ENCODE data around the gene CXCL9.

The CXCL9 gene

DNA sequence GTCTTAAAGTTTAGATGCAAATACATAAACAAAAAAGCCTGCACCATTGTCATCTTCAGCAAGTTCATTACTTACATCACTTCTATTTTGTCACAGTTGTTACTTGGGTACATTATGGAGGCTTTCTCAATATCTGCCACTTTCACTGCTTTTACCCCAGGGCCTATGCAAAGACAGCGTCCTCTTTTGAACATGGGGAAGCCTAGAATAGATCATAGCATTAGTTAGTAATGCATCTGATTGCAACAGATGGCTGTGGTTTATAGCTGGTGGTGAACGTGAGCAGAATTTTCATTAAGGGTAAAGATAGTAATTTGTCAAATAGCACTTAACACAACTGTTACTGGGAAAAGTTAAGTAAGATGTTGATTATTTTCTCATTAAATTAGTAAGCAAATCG, 27.8 kb upstream of the CXCL9 start:
- Histone ChIP-seq H3K36me3 (ENCODE audit: control insufficient read depth, insufficient read depth, low read length) (no peaks in the 10 kb centered on the region), H3K4me1 (ENCODE audit: control insufficient read depth, insufficient read depth, low read length) (no peaks in the 10 kb centered on the region), H3K4me3 (ENCODE audit: low read depth, low read length) (no peak overlapping the region), H3K9ac (ENCODE audit: low read length) (no peak overlapping the region), H3K9me3 (ENCODE audit: control insufficient read depth, insufficient read depth, low read depth, low read length) (no peaks in the 10 kb centered on the region), H3K27me3 (ENCODE audit: control insufficient read depth, insufficient read depth, low read length) (no peaks in the 10 kb centered on the region), H3K27ac (ENCODE audit: low read depth, low read length) (no peak overlapping the region)

DNA sequence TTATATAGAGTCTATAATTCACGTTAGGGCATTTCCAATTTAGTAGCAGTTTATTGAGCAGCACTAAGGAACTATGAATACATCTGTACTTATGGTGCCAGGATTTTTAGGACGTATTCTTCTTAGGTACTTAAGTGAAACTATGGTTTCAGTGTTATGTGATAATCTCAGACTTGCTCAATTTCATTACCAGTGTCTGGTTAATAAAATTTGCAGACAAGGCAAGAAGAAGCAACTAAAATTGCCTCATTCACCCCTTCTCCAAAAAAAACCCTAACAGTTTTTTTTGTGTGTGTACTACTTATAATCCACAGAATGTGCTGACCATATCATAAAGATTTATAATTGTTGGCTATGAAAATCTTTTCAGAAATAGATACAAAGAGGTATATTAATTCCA, 22.0 kb upstream of the CXCL9 start:
- Histone ChIP-seq H3K36me3 (ENCODE audit: control insufficient read depth, insufficient read depth, low read length) (no peaks in the 10 kb centered on the region), H3K9ac (ENCODE audit: low read length) (no peak overlapping the region), H3K27ac (ENCODE audit: low read depth, low read length) (no peak overlapping the region), H3K4me1 (ENCODE audit: control insufficient read depth, insufficient read depth, low read length) (no peaks in the 10 kb centered on the region), H3K4me3 (ENCODE audit: low read depth, low read length) (no peak overlapping the region), H3K9me3 (ENCODE audit: control insufficient read depth, insufficient read depth, low read depth, low read length) (no peaks in the 10 kb centered on the region), H3K27me3 (ENCODE audit: control insufficient read depth, insufficient read depth, low read length) (no peaks in the 10 kb centered on the region)

DNA sequence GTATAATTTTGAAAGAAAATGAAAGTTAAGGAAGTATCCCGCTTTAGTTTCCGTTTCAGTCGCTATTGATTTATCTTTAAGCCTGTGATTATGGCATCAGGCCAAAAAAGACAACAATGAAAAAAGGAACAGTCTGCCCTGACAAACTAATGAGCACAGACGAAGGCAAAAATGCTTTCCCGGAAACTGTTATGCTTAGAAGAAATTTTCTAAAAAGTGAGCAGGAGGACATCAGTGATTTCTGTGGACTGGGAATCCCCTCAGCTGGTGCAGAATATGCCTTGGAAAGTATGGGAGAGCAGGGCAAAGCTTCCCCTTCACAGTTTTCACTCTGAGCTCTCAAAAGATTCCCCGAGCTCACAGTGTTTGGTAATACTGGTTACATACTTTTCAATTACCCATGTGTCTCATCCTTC, 21.0 kb upstream of the CXCL9 start:
- H3K27ac ChIP-seq (ENCODE audit: low read depth, low read length), result no peak overlapping the region
- H3K4me1 ChIP-seq (ENCODE audit: control insufficient read depth, insufficient read depth, low read length), result no peaks in the 10 kb centered on the region
- H3K36me3 ChIP-seq (ENCODE audit: control insufficient read depth, insufficient read depth, low read length), result no peaks in the 10 kb centered on the region
- H3K27me3 ChIP-seq (ENCODE audit: control insufficient read depth, insufficient read depth, low read length), result no peaks in the 10 kb centered on the region
- no peaks in the 10 kb centered on the region for H3K9me3 ChIP-seq (ENCODE audit: control insufficient read depth, insufficient read depth, low read depth, low read length)
- H3K4me3 ChIP-seq (ENCODE audit: low read depth, low read length), result no peak overlapping the region
- no peak overlapping the region for H3K9ac ChIP-seq (ENCODE audit: low read length)

DNA sequence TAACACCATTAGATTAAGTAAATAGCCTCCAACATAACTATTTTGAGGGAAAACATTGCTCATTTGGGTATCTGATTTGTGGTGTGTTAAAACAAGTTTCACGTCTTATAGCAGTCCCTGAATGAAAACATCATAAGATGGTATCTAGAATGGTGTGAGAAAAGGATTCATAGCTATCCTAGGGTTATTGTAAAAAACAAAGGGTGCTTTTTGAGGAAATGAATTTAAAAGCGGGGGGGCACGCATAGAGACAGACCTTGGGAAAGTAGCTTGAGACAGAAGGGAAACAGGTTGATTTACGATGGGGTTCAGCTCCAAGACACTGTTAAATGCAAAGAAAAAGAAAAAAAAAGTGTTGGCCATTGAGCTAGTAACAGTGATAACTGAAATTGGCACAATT, 16.8 kb upstream of the CXCL9 start:
- no peak overlapping the region for H3K4me3 ChIP-seq (ENCODE audit: low read depth, low read length)
- no peak overlapping the region for H3K27ac ChIP-seq (ENCODE audit: low read depth, low read length)
- no peaks in the 10 kb centered on the region for H3K9me3 ChIP-seq (ENCODE audit: control insufficient read depth, insufficient read depth, low read depth, low read length)
- no peaks in the 10 kb centered on the region for H3K4me1 ChIP-seq (ENCODE audit: control insufficient read depth, insufficient read depth, low read length)
- no peaks in the 10 kb centered on the region for H3K36me3 ChIP-seq (ENCODE audit: control insufficient read depth, insufficient read depth, low read length)
- no peak overlapping the region for H3K9ac ChIP-seq (ENCODE audit: low read length)
- no peaks in the 10 kb centered on the region for H3K27me3 ChIP-seq (ENCODE audit: control insufficient read depth, insufficient read depth, low read length)

DNA sequence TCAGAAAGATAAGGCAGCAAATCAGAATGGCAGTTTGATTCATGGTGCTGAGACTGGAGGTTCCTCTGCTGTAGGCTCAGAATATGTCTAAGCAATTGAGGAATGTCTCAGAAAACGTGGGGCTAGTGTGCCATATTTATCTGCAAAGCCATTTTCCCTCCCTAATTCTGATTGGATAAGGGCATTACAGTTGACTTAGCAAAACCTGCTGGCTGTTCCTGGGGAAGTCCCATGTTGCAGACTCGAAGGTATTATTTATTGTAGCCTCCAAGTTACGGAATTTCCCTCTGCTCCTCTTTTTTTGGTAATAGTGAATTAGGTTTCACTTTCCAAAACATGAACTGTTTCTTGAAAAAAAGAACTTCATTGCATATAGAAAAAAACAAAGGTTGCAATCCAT, 16.1 kb upstream of the CXCL9 start, which contains the start of gene CXCL10:
TSS of gene CXCL10 (minus strand) at position 109 of the 400 bp plus-strand sequence. CDS start at position 43, 66 bp downstream.
- Histone ChIP-seq H3K4me3 (ENCODE audit: low read depth, low read length) (no peak within 1 kb of the TSS), H3K4me1 (ENCODE audit: control insufficient read depth, insufficient read depth, low read length) (no peaks in the 10 kb centered on the region)

DNA sequence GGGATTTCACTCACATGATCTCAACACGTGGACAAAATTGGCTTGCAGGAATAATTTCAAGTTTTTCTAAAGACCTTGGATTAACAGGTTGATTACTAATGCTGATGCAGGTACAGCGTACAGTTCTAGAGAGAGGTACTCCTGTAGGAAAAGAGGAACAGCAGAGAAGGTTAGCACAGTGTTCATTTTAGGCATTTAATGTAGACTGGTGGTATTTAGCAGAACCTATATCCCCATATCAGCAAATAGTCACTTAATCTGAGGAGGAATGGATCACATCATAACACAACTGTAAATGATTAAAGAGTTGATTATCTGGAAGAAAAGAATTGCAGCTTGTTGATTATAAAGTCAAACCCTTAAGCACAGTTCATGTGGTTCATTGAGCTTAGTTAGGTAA, 15.4 kb upstream of the CXCL9 start:
- Histone ChIP-seq H3K36me3 (ENCODE audit: control insufficient read depth, insufficient read depth, low read length) (no peaks in the 10 kb centered on the region), H3K27ac (ENCODE audit: low read depth, low read length) (no peak overlapping the region), H3K9me3 (ENCODE audit: control insufficient read depth, insufficient read depth, low read depth, low read length) (no peaks in the 10 kb centered on the region), H3K9ac (ENCODE audit: low read length) (no peak overlapping the region), H3K27me3 (ENCODE audit: control insufficient read depth, insufficient read depth, low read length) (no peaks in the 10 kb centered on the region), H3K4me3 (ENCODE audit: low read depth, low read length) (no peak overlapping the region), H3K4me1 (ENCODE audit: control insufficient read depth, insufficient read depth, low read length) (no peaks in the 10 kb centered on the region)

More for the DNA sequence above, 16.1 kb upstream of the CXCL9 start, which contains the start of gene CXCL10:
- H3K27me3 ChIP-seq (ENCODE audit: control insufficient read depth, insufficient read depth, low read length), result no peaks in the 10 kb centered on the region
- H3K36me3 ChIP-seq (ENCODE audit: control insufficient read depth, insufficient read depth, low read length), result no peaks in the 10 kb centered on the region
- H3K9me3 ChIP-seq (ENCODE audit: control insufficient read depth, insufficient read depth, low read depth, low read length), result no peaks in the 10 kb centered on the region
- H3K9ac ChIP-seq (ENCODE audit: low read length), result no peak within 1 kb of the TSS
- H3K27ac ChIP-seq (ENCODE audit: low read depth, low read length), result no peak within 1 kb of the TSS

DNA sequence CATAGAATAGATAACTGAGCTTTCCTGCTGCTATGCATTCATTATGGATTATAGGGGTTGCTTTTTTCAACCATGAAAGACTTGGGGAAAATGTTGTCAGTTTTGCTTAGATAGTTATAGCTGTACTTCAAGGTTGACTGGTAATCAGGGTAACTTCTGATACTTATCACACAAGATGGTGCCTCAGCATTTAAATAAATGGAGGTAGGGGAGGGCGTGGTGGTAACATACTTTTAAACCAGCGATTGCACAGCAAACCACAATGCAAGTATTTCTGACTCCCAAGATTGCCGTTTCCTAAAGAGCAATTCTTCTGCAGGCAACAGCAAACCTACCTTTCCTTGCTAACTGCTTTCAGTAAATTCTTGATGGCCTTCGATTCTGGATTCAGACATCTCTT, 14.7 kb upstream of the CXCL9 start:
- Histone ChIP-seq H3K27ac (ENCODE audit: low read depth, low read length) (no peak overlapping the region), H3K4me3 (ENCODE audit: low read depth, low read length) (no peak overlapping the region)

DNA sequence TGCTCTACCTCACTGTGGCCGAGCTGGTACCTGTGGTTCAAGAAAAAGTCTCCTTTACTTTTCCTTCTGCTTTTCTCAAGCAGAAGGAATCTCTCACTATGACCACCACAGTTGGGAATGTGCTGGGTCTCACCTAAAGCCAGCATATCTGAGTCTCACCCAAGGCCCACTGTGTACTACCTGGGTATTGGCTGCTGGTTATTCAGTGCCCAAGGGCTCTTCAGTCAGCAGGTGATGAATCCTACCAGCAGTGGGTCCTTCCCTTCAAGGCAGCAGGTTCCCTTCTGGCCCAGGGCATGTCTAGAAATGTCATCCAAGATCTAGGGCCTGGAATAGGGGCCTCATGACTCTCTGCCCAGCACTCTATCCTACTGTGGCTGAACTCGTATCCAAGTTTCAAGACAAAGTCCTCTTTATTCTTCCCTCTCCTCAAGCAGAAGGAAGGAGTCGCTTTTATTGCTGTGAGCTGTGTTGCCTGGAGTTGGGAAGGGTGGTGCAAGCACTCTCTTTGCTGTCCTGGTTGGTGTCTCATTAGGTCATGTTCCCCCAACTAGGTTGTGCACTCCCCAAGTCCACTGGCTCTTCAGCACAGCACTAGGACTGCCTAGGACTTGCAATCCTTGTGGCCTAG, 9.9 kb upstream of the CXCL9 start:
- Histone ChIP-seq H3K4me1 (ENCODE audit: control insufficient read depth, insufficient read depth, low read length) (peaks cover 7% of the 10 kb centered on the region), H3K36me3 (ENCODE audit: control insufficient read depth, insufficient read depth, low read length) (no peaks in the 10 kb centered on the region), H3K27ac (ENCODE audit: low read depth, low read length) (no peak overlapping the region), H3K4me3 (ENCODE audit: low read depth, low read length) (no peak overlapping the region), H3K9ac (ENCODE audit: low read length) (no peak overlapping the region), H3K27me3 (ENCODE audit: control insufficient read depth, insufficient read depth, low read length) (no peaks in the 10 kb centered on the region), H3K9me3 (ENCODE audit: control insufficient read depth, insufficient read depth, low read depth, low read length) (no peaks in the 10 kb centered on the region)

More for the DNA sequence above, 14.7 kb upstream of the CXCL9 start:
- Histone ChIP-seq H3K36me3 (ENCODE audit: control insufficient read depth, insufficient read depth, low read length) (no peaks in the 10 kb centered on the region), H3K4me1 (ENCODE audit: control insufficient read depth, insufficient read depth, low read length) (no peaks in the 10 kb centered on the region), H3K9me3 (ENCODE audit: control insufficient read depth, insufficient read depth, low read depth, low read length) (no peaks in the 10 kb centered on the region), H3K27me3 (ENCODE audit: control insufficient read depth, insufficient read depth, low read length) (no peaks in the 10 kb centered on the region), H3K9ac (ENCODE audit: low read length) (no peak overlapping the region)

DNA sequence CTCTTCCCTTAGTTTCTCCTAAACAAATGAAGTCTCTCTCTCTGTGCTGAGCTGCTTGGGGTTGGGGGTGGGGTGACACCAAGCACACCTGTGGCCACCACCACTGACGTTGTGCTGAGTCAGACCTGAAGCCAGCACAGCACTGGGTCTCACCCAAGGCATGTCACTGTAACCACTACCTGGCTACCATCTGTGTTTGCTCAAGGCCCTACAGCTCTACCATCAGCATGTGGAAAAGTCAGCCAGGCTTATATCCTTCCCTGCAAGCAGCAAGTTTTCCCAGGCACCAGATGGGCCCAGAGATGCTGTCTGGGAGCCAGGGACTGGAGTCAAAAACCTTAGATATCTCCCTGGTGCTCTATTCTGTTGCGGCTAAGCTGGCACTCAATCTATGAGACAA, 9.1 kb upstream of the CXCL9 start:
- H3K9ac ChIP-seq (ENCODE audit: low read length), result no peak overlapping the region
- H3K4me1 ChIP-seq (ENCODE audit: control insufficient read depth, insufficient read depth, low read length), result peaks cover 13% of the 10 kb centered on the region
- no peak overlapping the region for H3K4me3 ChIP-seq (ENCODE audit: low read depth, low read length)
- H3K36me3 ChIP-seq (ENCODE audit: control insufficient read depth, insufficient read depth, low read length), result no peaks in the 10 kb centered on the region
- H3K27me3 ChIP-seq (ENCODE audit: control insufficient read depth, insufficient read depth, low read length), result no peaks in the 10 kb centered on the region
- H3K27ac ChIP-seq (ENCODE audit: low read depth, low read length), result no peak overlapping the region
- H3K9me3 ChIP-seq (ENCODE audit: control insufficient read depth, insufficient read depth, low read depth, low read length), result no peaks in the 10 kb centered on the region

DNA sequence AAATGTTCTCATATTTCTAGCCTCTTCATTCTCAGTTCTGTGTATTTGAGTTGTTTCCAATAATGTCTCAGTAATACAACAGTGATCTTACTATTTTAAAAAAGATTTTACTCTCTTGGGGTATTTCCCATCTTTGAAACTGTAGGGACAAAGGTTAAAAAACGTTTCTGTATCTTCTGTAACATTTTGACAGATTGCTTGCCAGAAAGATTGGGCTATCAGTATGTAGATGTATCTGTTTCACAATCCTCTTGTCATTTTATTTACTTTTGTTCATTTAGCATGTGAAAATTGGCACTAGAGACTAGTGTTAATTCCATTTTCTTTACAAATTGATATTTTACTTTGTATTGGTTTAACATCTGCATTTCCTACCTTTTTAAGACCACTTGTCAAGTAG, 6.2 kb upstream of the CXCL9 start:
- Histone ChIP-seq H3K9ac (ENCODE audit: low read length) (no peak overlapping the region), H3K36me3 (ENCODE audit: control insufficient read depth, insufficient read depth, low read length) (no peaks in the 10 kb centered on the region), H3K4me1 (ENCODE audit: control insufficient read depth, insufficient read depth, low read length) (peaks cover 13% of the 10 kb centered on the region), H3K27me3 (ENCODE audit: control insufficient read depth, insufficient read depth, low read length) (no peaks in the 10 kb centered on the region), H3K27ac (ENCODE audit: low read depth, low read length) (no peak overlapping the region), H3K4me3 (ENCODE audit: low read depth, low read length) (no peak overlapping the region), H3K9me3 (ENCODE audit: control insufficient read depth, insufficient read depth, low read depth, low read length) (no peaks in the 10 kb centered on the region)

DNA sequence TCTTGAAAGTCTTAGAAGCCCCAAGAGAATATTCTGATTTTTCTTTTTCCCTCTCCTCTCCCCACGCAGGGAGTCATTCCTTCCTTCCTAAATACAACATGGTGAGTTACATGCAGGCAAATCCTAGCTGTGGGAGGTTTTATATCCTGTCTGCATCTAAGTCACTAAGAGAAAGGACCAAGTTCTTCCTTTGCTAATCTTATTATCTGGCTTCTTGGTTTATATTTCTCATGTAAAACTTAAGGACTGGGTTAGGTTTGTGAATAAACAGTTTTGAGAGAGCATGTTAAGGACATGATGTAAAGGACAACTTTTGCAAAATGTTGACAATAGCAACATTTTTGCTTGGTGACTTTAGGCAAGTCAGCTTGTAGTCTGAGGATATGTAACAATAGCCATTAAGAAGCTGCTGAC, 5.1 kb upstream of the CXCL9 start:
- no peak overlapping the region for H3K27ac ChIP-seq (ENCODE audit: low read depth, low read length)
- no peaks in the 10 kb centered on the region for H3K9me3 ChIP-seq (ENCODE audit: control insufficient read depth, insufficient read depth, low read depth, low read length)
- peaks cover 13% of the 10 kb centered on the region for H3K4me1 ChIP-seq (ENCODE audit: control insufficient read depth, insufficient read depth, low read length)
- H3K9ac ChIP-seq (ENCODE audit: low read length), result no peak overlapping the region
- no peaks in the 10 kb centered on the region for H3K27me3 ChIP-seq (ENCODE audit: control insufficient read depth, insufficient read depth, low read length)
- no peak overlapping the region for H3K4me3 ChIP-seq (ENCODE audit: low read depth, low read length)
- H3K36me3 ChIP-seq (ENCODE audit: control insufficient read depth, insufficient read depth, low read length), result no peaks in the 10 kb centered on the region
